ENCODE measurements around the gene PPOX. TPM values are rescaled to one million over a fixed set of nuclear protein-coding genes. Genes with fewer than 3 reads are reported as not detected.

The PPOX gene
- polyA plus RNA-seq, 1 experiment = 29.7 TPM

DNA sequence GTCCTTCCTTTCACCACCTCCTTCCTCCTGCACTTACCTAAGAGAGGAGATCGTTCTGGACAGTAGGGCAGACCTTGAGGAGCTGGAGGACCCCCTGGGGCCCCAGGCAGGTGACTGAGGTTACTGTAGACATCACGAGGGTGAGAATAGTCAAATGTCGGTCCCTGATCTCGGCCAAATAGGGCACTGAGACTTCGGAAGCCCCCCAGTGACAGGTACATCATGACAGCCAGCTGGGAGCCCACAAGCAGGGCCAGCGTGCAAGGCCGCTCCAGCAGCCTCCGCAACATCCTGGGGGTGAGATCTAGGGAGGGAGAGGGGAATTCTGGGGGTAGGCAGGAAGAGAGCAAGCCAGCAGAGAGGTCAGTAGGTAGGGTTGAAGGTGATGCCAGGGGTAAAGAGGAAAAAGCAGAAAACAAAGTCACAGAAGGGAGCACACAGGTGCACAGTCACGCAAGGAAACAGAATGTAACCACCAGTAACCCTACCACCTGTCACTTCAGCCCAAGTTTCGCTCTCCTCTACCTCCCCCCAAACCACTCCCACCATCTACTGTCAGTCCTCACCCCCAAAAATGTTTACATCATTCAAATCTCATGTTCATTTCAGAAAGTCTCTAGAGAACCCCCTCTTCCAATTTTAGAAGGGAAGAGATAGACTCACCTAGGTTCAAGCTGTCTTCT lies 9.7 kb downstream of the PPOX start:
- H3K27me3 ChIP-seq (ENCODE audit: control insufficient read depth, insufficient read depth, low read length) = no peaks in the 10 kb centered on the region
- H3K36me3 ChIP-seq (ENCODE audit: control insufficient read depth, insufficient read depth, low read length) = peaks cover 14% of the 10 kb centered on the region
- CTCF ChIA-PET = interaction anchor here (0.9 to 1.9 kb wide), 4 partner anchors 10 to 51 kb away, joined by 3 to 6 read pairs (median 4); partner anchors contain the start of gene PPOX
- TF ChIP-seq, protein P1, sequence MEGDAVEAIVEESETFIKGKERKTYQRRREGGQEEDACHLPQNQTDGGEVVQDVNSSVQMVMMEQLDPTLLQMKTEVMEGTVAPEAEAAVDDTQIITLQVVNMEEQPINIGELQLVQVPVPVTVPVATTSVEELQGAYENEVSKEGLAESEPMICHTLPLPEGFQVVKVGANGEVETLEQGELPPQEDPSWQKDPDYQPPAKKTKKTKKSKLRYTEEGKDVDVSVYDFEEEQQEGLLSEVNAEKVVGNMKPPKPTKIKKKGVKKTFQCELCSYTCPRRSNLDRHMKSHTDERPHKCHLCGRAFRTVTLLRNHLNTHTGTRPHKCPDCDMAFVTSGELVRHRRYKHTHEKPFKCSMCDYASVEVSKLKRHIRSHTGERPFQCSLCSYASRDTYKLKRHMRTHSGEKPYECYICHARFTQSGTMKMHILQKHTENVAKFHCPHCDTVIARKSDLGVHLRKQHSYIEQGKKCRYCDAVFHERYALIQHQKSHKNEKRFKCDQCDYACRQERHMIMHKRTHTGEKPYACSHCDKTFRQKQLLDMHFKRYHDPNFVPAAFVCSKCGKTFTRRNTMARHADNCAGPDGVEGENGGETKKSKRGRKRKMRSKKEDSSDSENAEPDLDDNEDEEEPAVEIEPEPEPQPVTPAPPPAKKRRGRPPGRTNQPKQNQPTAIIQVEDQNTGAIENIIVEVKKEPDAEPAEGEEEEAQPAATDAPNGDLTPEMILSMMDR (IDR thresholded peaks at IDR 0.05; ENCODE audit: insufficient read depth, low read depth, low read length) = no peak
- H3K4me3 ChIP-seq (ENCODE audit: low read depth, low read length) = no peak overlapping the region; the same call in 1 of the 2 replicates
- POLR2A ChIA-PET = no interaction called here
- DNase-seq (ENCODE audit: low read depth) = no peak

DNA sequence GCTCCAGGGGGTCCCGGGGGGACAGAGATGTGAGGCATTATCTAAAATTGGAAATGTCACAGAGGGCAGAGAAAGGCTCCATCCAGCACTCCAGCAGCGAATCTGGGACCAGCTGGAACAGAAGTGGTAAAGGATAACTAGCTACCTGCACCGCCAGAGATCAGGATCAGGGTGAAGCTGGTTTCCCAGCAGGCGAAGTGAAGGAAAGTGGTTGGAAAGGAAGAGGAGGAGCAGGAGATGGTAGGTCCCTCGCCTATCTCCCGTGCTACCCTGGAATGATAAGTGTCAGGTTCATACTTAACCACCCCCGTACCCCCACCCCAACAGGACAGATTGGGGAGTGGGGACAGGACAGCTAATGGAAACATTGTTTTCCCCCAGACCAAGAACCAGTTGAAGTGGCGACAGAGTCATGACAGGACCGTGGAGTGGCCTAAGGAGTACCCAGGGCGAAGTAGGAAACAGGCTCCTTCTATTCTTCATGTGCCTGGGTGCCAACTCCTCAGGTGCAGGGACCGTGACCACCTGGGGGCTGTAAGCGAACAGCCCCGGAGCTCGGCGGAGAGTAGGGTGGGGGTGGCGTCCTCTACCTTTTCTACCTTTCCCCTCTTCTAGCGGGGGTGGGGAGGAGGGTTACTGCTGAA lies 10.4 kb downstream of the PPOX start:
- Histone ChIP-seq H3K27me3 (ENCODE audit: control insufficient read depth, insufficient read depth, low read length) (no peaks in the 10 kb centered on the region), H3K4me3 (ENCODE audit: low read depth, low read length) (peak overlapping the region; percentile 95), H3K36me3 (ENCODE audit: control insufficient read depth, insufficient read depth, low read length) (peaks cover 11% of the 10 kb centered on the region)
- TF ChIP-seq, protein P1 (IDR thresholded peaks at IDR 0.05; ENCODE audit: insufficient read depth, low read depth, low read length) = no peak
- ChIA-PET CTCF (interaction anchor here (0.6 to 1.9 kb wide), 5 partner anchors 11 to 50 kb away, joined by 3 to 6 read pairs (median 3); partner anchors contain the start of genes FCER1G and PPOX), POLR2A (no interaction called here)
- DNase-seq (ENCODE audit: low read depth) = no peak

DNA sequence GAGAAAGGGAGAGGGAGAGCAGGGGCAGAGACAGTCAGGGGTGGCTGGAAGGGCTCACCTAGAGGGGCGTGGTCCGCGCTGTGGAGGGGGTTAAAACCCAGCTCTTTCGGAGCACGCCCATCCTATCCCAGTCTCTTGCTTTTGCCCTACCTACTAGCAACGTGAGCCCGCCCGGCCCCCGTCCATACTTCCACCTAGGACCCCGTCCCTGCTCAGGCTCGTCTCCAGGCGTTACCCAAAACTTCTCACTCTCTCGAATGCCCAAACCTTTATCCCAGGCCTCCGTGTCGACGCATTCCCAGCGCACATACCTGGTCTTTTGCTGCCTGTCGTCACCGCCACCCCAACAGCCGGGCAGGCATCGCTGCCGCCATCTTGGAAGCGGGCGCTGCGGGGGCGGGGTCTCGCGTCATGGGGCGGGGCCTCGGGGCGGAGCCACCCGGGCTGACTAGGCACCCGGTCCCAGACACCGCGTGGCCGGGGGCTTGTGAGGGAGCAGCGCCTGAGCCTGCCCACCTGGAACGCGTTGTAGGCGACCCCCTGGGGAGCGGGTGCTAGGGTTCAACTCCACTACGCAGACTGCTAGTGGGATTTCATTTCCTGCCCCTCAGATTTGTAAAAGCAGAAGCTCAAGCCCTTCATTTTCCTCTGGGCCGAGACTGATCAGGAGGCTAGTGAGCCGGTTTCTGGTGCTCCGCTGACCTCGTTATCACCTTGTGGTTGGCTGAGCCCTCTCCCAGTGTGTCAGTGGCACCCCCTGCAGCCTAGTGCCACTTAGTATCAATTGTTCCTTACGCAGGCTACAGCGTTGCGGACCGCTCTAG lies 11.1 kb downstream of the PPOX start, which contains the start of gene B4GALT3:
Gene B4GALT3, minus strand, starts transcription at position 396 of the 824 bp plus-strand sequence. CDS start 1,447 bp downstream, outside the sequence.
- TF ChIP-seq, protein P1 (IDR thresholded peaks at IDR 0.05; ENCODE audit: insufficient read depth, low read depth, low read length) = no peak
- CTCF ChIA-PET = interaction anchor here (0.6 to 1.9 kb wide), 4 partner anchors 11 to 38 kb away, joined by 3 to 6 read pairs (median 4); partner anchors contain the start of genes FCER1G and PPOX
- Histone ChIP-seq H3K27me3 (ENCODE audit: control insufficient read depth, insufficient read depth, low read length) (no peaks in the 10 kb centered on the region), H3K36me3 (ENCODE audit: control insufficient read depth, insufficient read depth, low read length) (peaks cover 9% of the 10 kb centered on the region), H3K4me3 (ENCODE audit: low read depth, low read length) (peak within 1 kb of the TSS; percentile 95)
- POLR2A ChIA-PET = no interaction called here
- DNase-seq (ENCODE audit: low read depth) = no peak

DNA sequence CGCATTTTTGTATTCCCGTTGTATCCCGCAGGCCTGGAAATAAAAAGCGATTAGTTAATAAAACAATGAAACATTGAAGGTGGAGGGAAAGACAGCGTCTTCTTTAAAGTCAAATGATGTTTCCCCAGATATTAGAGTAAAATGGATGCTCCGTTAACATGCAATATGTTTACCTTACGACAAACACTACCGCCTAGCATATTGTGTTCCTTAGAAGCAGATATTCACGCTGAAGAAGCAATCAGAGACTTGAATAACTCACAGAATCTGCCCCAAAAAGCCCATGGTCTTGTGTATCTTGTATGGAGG lies 11.7 kb downstream of the PPOX start:
- ChIA-PET CTCF (interaction anchor here (1.0 kb wide), 1 partner anchor 12 kb away, joined by 3 read pairs; the partner anchor contains the start of gene PPOX), POLR2A (no interaction called here)
- H3K4me3 ChIP-seq (ENCODE audit: low read depth, low read length) = peak overlapping the region; percentile 95; the same call in 1 of the 2 replicates
- DNase-seq (ENCODE audit: low read depth) = no peak
- TF ChIP-seq, protein P1 (IDR thresholded peaks at IDR 0.05; ENCODE audit: insufficient read depth, low read depth, low read length) = no peak
- peaks cover 9% of the 10 kb centered on the region for H3K36me3 ChIP-seq (ENCODE audit: control insufficient read depth, insufficient read depth, low read length)
- H3K27me3 ChIP-seq (ENCODE audit: control insufficient read depth, insufficient read depth, low read length) = no peaks in the 10 kb centered on the region
